CD4-positive, alpha-beta T cell treated with Interleukin-15 for 1 hour (primary cell): ENCODE results near the gene HENMT1.

Source experiments
- DNase-seq: peaks from one replicate; pipeline ENCODE4 v3.0.0-alpha.2; 2020

Gene HENMT1

GRCh38 chr1:108624069-108624468 lies 36.8 kb downstream of the HENMT1 start:
- DNase-seq, result no peak

- DNase-seq, result no peak
Observed at GRCh38 chr1:108617724-108618056, 43.2 kb downstream of the HENMT1 start.

GRCh38 chr1:108617008-108617723 lies 43.7 kb downstream of the HENMT1 start:
- DNase-seq, result no peak

GRCh38 chr1:108615544-108615943 lies 45.3 kb downstream of the HENMT1 start:
- DNase-seq, result no peak

- no peak for DNase-seq
Observed at GRCh38 chr1:108612496-108612895, 48.4 kb downstream of the HENMT1 start.

GRCh38 chr1:108611984-108612383 lies 48.9 kb downstream of the HENMT1 start:
- no peak for DNase-seq

- no peak for DNase-seq
Observed at GRCh38 chr1:108610073-108610472, 50.8 kb downstream of the HENMT1 start.

GRCh38 chr1:108609483-108610049 lies 51.3 kb downstream of the HENMT1 start:
- DNase-seq, result no peak

GRCh38 chr1:108606478-108606877 lies 54.4 kb downstream of the HENMT1 start:
- no peak for DNase-seq

GRCh38 chr1:108605633-108606032 lies 55.3 kb downstream of the HENMT1 start:
- no peak for DNase-seq

GRCh38 chr1:108601708-108602410 lies 59.0 kb downstream of the HENMT1 start:
- DNase-seq, result no peak

- DNase-seq, result no peak
Observed at GRCh38 chr1:108600504-108600903, 60.4 kb downstream of the HENMT1 start.

- no peak for DNase-seq
Observed at GRCh38 chr1:108598340-108598739, 62.6 kb downstream of the HENMT1 start.
